OCI-LY3 (cell line): ENCODE results near the gene LXN.

Experiments
- CTCF ChIP-seq: fragments of 200-600, 300-600 bp; sonication (generic); IDR thresholded peaks from 2 replicates; pipeline ENCODE4 v1.5.1; 2014; ENCODE audit warnings: antibody characterized with exemption, low read length, low read depth
- EZH2phosphoT487 ChIP-seq: fragments of 200-600 bp; shearing (Covaris generic); IDR thresholded peaks from 2 replicates; pipeline ENCODE4 v1.6.1; 2018; ENCODE audit warnings: antibody characterized with exemption, mixed run types, low read depth

DNA sequence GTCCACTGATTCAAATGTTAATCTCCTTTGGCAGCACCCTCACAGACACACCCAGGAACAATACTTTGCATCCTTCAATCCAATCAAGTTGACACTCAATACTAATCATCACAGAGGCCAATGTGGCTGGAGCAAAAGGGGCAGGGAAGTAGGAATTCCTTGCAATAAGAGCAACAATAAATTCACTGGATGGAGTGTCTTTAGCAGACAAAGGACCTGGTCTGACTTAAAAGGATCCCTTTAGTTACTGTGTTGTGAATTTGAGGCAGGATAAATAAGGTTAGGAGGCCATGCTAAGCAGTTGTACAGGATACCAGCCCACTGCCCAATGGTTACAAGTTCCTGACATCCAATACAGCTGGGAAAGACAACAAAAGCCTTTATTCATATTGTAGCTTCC is 40.5 kb downstream of the LXN start:
- TF ChIP-seq CTCF (no peak), EZH2phosphoT487 (no peak)
